GM06990 (cell line): Measurements from ENCODE around the gene VTI1A.

Experiments used
- DNase-seq: peaks from one replicate; pipeline ENCODE4 v3.0.0-alpha.2; 2011; ENCODE audit not compliant: insufficient read length; ENCODE audit errors: extremely low read depth
- H3K27me3 ChIP-seq: replicated peaks from 2 replicates; pipeline ENCODE4 v1.6.0; 2011; ENCODE audit warnings: low read length; ENCODE audit not compliant: control insufficient read depth, insufficient read depth
- H3K36me3 ChIP-seq: 2 replicates; pipeline ENCODE4 v1.5.1; 2011; ENCODE audit warnings: low read length; ENCODE audit not compliant: control insufficient read depth, insufficient read depth
- H3K4me3 ChIP-seq: replicated peaks from 2 replicates; pipeline ENCODE4 v1.5.1; 2011; ENCODE audit warnings: low read depth, mild to moderate bottlenecking, control low read depth, low read length
- TF ChIP-seq, protein P1 (sequence below): IDR thresholded peaks from 2 replicates; pipeline ENCODE4 v1.5.1; 2011; ENCODE audit warnings: low read length, control low read depth, mild to moderate bottlenecking, inconsistent platforms; ENCODE audit not compliant: insufficient read depth, poor library complexity, severe bottlenecking

VTI1A gene

DNA sequence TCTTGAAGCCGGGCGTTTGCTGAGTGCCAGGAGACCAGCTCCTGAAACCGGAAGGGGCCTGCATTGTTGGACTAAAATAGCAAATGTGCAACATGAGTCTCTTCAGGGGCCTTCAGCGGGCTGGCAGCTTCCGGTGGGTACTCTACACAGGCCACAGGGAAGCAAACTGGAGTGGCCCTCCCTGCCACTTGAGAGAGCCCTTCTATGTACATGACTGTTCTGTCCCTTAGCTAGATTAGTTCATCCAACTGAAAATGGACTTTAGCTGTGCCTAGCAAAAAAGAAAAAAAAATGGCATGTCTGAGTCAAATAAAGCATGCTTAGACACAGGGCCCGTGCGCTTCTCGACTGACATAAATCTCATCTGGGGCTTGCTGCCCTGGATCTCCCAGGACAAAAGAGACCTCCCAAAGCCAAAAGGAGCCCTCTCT lies 387.8 kb downstream of the VTI1A start:
- Histone ChIP-seq H3K4me3 (no peak overlapping the region), H3K27me3 (no peaks in the 10 kb centered on the region), H3K36me3 (no peaks in the 10 kb centered on the region)
- no peak for DNase-seq
- TF ChIP-seq, protein P1, sequence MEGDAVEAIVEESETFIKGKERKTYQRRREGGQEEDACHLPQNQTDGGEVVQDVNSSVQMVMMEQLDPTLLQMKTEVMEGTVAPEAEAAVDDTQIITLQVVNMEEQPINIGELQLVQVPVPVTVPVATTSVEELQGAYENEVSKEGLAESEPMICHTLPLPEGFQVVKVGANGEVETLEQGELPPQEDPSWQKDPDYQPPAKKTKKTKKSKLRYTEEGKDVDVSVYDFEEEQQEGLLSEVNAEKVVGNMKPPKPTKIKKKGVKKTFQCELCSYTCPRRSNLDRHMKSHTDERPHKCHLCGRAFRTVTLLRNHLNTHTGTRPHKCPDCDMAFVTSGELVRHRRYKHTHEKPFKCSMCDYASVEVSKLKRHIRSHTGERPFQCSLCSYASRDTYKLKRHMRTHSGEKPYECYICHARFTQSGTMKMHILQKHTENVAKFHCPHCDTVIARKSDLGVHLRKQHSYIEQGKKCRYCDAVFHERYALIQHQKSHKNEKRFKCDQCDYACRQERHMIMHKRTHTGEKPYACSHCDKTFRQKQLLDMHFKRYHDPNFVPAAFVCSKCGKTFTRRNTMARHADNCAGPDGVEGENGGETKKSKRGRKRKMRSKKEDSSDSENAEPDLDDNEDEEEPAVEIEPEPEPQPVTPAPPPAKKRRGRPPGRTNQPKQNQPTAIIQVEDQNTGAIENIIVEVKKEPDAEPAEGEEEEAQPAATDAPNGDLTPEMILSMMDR: no peak

DNA sequence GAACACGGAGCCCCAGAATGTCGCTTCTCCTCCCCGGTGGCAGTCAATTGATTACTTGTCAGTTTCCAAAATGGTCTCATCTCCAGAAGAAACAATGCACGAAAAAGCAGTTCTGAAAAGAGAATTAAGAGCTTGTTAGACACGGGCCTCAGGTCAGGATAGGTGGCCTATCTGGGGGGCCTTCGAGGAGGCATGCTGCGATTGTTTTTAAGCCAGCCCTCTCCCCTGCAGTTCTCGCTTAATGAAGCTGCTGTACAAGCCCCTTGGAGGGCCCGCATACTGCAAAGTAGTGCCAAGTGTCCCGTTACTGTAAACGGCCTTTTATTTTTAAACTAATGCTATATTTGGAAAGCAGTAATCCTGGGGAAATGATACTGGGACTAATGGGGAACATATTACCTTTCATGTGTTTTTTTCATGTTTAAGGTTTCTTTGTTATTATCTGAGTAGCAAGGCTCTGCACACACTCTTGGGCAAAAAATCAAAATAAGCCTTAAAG lies 388.3 kb downstream of the VTI1A start:
- H3K27me3 ChIP-seq: no peaks in the 10 kb centered on the region
- no peak for DNase-seq
- no peaks in the 10 kb centered on the region for H3K36me3 ChIP-seq
- H3K4me3 ChIP-seq: no peak overlapping the region
- TF ChIP-seq, protein P1: no peak

DNA sequence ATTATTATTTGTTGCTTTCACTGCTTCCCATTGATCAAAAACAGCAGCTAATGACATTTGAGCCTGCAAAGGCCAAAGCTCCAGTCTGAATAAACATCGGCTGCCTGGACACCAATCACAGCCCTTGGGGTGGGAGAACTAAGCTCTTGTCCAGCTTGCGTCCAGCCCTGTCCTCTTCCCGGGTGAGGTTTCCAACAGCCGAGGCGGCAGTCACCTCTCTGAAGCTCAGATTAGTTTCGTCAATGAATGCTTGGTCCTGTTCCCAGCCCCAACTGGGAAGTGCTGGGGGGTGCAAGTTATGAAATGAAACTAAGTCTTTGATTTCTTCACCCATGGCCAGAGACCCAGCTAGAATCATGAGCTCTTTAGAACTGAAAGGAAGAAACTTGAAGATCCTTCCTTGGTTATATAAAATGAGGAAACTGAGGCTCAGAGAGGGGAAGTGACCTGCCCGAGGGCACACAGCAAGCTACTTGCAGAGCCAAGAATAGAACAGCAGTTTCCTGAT lies 389.0 kb downstream of the VTI1A start:
- no peak overlapping the region for H3K4me3 ChIP-seq
- H3K27me3 ChIP-seq: no peaks in the 10 kb centered on the region
- no peak for DNase-seq
- H3K36me3 ChIP-seq: no peaks in the 10 kb centered on the region
- TF ChIP-seq, protein P1: no peak

DNA sequence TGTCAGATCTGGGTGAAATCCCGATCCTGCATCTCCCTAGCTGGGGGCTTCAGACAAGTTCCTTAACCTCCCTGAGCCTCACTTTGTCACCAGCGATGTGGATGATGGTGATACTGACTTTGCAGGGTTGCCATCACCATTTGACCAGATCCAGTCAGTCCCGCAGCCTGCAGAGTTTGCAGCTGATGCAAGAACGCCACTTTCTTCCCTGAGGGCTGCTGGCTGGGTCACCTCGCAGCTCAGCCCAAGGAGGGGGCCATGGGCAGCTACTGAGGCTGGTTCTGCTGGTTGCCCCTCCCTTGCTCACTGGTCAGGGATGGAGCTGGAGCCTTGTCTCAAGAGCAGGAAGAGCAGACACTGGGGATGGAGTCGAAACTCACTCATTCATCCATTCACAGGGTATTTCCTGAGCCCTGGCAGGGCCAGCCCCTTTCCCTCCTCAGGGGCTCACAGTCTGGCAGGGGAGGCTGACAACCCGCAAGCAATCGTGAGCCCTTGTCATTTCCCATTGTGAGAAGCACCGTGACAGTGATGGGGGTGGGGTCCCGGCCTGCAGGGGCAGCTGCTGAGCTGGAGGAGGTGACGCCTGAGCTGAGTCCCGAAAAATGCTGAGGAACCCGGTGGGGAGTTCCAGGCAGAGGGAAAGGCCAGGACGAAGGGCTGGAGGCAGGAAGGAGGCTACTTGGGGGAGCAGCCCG lies 391.9 kb downstream of the VTI1A start:
- no peak for DNase-seq
- Histone ChIP-seq H3K36me3 (no peaks in the 10 kb centered on the region), H3K27me3 (no peaks in the 10 kb centered on the region), H3K4me3 (no peak overlapping the region)
- TF ChIP-seq, protein P1: no peak

DNA sequence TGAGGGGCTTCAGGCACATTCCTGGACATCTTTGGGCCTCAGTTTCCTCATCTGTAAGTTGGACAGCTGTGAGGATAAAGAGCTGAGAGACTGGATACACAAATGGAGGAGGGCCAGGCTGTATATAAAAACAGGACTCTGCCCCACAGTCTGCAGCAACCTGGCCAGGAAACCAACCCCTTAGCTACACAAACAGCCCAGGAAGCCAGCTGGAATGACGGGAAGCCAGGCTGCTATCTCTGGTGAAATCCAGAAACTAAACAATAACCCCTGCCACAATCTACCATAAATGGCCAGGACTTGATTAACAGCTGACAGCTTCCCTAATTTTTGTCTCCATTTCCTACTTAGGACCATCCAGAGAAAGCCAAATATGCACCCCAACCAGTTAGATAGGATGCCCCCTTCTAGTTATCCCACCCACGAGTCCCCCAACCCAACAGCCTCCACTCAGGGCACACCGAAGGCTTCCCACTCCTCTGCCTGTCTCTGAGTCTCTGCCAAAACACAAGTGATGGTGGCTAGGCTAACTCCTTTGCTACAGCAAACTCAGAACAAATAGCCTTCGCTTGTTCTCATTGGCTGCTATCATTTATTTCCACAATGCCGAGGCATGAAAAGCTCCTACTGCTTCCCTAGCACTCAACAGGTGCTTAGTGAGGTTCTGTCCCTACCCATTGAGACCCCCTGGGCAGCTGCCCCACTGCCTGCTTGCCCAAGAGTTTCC lies 393.1 kb downstream of the VTI1A start:
- Histone ChIP-seq H3K27me3 (no peaks in the 10 kb centered on the region), H3K4me3 (no peak overlapping the region), H3K36me3 (no peaks in the 10 kb centered on the region)
- no peak for DNase-seq
- TF ChIP-seq, protein P1: no peak
